HUDEP-2 (cell line): Measurements from ENCODE around the gene ZBED6.
"Not testable (repeated sequence)": the region's sequence is repeated elsewhere in the genome, so short reads cannot be mapped to it uniquely, and the experiment has no call there.

Source experiments
- DNase-seq, 76 experiments: peaks; one replicate each; lab custom pipeline; 2025; ENCODE audit not compliant: unreplicated experiment in 76 of 76; lab: John Stamatoyannopoulos, UW

The ZBED6 gene, protein sequence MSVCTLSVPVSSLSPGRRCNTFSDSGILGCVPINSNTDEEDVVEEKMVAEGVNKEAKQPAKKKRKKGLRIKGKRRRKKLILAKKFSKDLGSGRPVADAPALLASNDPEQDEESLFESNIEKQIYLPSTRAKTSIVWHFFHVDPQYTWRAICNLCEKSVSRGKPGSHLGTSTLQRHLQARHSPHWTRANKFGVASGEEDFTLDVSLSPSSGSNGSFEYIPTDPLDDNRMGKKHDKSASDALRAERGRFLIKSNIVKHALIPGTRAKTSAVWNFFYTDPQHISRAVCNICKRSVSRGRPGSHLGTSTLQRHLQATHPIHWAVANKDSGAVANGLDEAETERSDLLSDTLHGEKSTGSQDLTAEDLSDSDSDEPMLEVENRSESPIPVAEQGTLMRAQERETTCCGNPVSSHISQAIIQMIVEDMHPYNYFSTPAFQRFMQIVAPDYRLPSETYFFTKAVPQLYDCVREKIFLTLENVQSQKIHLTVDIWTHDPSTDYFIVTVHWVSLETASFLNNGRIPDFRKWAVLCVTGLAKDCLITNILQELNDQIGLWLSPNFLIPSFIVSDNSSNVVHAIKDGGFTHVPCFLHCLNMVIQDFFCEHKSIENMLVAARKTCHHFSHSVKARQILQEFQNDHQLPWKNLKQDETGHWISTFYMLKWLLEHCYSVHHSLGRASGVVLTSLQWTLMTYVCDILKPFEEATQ (N-terminal part only)

DNA sequence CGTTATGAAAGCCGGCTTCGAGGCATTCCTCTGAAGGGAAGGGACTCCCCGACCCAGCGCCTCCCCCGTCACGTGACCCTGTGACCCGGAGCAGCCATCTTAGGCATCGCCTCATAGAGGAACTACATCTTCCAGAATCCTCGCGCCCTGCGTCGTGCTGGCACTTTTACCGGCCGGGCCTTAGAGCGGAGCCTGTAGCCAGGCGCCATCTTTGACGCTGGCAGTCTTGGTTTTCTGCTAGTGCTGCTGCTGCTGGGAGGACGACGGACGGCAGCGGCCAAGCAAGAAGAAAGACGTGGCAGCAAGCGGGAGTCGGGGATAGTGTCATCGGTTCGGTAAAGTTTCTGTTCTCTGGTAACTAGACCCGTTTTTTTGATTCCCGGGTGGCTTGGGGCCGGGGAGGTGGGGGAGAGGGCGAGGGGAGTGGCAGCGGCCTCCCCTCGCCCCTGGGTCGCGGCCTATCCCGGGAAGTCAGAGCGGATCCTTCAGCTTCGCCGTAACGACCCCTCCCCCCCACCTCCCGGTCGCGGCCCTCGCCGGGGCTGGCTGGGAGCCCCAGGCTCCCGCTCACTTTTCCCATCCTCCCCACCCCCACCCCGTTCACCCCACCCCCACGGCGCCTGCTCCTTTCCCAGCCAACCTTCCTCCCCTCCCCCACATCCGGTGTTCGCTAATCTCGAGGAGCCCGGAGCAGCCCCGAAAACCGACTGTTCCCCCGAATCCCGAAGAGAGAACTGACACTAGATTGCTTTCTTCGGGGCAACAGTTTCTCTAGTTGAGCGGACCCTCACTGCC is at the start of gene ZBED6, which contains the start of gene ZC3H11A:
Gene ZBED6, plus strand, starts transcription at position 183 of the 795 bp plus-strand sequence. CDS start 1,900 bp downstream, outside the sequence.
Gene ZC3H11A, plus strand, starts transcription at position 183 of the 795 bp plus-strand sequence. CDS start 21,448 bp downstream, outside the sequence.
- DNase-seq, result peak in 75 of 76 experiments; percentile 57 to 98 (median 95)

DNA sequence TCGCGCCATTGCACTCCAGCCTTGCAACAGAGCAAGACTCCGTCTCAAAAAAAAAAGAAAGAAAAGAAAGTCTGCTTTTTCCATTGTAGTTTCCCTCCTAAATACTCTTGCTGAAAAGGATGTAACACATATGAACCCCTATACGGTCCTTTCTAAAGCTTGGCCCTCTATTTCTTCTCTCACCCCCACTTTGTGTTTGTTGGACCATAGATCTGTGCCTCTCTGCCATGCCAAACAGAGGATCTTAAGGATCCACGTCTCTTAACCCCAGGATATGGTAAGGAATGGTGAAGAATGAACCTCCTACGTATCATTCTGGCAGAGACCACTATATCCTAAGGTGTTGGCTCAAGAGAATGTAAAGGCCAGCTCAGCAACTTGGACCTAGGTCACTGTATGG is 49.1 kb upstream of the ZBED6 start:
- no peak for DNase-seq

DNA sequence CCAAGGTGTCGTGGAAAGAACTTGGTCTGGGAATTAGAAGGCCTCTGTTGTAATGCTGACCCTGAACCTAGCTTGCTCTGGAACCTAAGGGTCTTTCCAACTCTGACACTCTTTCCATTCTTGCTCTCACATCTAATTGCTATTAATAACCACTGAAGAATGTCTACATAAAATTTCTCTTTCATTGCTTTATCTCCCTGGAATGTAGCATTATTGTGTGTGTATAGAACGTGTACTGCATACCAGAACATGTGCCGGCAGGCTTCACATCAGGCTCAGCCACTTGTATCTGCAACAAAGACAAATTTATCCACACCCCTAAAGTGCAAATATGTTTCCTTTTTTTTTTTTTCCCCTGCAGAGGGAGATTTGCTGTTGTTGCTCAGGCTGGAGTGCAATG is 44.4 kb upstream of the ZBED6 start:
- no peak for DNase-seq

DNA sequence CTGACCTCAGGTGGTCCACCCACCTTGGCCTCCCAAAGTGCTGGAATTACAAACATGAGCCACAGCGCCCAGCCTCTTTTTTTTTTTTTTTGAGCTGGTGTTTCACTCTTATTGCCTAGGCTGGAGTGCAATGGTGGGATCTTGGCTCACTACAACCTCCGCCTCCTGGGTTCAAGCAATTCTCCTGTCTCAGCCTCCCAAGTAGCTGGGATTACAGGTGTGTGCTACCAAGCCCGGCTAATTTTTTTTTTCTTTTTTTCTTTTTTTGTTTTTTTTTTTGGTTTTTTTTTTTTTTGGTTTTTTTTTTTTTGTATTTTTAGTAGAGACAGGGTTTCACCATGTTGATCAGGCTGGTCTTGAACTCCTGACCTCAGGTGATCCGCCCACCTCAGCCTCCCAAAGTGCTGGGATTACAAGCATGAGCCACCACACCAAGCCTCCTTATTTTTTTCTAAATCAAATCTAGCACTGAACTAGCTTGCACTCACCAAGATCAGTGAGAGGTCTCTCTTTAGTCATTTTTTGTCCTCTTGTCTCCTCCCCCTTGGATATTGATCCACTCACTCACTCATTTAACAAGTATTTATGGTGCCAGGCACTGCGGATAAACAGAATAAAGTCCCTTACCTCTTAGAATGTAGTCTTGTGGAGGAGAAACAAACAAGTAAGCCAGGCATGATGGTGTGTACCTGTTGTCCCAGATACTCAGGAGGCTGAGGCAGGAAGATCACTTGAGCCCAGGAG is 43.6 kb upstream of the ZBED6 start:
- not testable (repeated sequence) for DNase-seq

DNA sequence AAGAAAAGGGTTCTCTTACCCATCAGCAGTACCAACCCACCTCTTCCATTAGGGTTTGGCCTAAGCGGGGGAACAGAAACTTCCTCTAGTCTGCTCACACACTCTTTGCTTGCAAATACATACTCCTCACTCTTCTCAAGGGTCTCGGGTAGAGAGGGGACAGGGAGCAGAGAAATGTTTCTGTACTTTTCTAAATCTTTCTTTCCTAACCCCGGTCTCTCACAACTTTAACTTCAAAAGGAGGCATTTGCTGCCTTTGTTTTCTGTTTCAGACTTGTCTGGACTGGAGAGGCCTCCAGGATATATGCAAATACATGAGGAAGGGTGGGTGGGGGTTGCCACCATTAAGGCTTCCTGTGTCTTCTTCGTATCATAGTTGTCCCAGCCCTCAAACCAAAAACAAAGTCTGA is 41.0 kb upstream of the ZBED6 start:
- DNase-seq, result no peak

DNA sequence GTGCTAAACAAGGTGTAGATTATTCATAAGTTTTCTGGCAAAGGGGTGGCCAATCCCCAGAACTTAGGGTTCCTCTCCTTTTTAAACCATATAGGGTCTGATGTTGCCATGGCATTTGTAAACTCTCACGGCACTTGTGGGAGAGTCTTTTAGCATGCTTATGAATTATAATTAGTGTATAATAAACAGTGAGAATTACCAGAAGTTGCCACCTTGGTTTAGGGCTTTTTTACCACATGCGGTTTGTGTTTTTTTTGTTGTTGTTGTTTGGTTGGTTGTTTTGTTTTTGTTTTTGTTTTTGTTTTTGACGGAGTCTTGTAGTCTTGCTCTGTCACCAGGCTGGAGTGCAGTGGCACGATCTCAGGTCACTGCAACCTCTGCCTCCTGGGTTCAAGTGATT is 39.4 kb upstream of the ZBED6 start:
- DNase-seq, result no peak

DNA sequence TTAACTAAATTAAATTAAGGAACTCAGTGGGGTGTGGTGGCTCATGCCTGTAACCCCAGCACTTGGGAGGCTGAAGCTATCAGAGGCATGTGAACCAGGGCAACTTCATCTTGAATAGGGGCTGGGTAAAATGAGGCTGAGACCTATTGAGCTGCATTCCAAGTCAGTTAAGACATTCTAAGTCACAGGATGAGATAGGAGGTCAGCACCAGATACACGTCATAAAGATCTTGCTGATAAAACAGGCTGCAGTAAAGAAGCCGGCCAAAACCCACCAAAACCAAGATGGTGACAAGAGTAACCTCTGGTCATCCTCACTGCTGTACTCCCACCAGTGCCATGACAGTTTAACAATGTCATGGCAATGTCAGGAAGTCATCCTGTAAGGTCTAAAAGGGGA is 36.7 kb upstream of the ZBED6 start:
- DNase-seq, result not testable (repeated sequence)

DNA sequence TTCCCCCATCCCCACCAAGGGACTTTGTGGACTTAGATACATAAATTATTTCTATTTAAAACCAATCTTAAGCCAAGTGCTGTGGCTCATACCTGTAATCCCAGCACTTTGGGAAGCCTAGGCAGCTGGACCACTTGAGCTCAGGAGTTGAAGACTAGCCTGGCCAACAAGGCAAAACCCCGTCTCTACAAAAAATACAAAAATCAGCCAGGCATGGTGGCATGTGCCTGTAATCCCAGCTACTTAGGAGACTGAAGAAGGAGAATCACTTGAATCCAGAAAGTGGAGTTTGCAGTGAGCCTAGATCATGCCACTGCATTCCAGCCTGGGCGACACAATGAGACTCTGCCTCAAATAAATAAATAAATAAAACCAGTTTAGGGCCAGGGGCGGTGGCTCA is 34.9 kb upstream of the ZBED6 start:
- DNase-seq, result no peak

DNA sequence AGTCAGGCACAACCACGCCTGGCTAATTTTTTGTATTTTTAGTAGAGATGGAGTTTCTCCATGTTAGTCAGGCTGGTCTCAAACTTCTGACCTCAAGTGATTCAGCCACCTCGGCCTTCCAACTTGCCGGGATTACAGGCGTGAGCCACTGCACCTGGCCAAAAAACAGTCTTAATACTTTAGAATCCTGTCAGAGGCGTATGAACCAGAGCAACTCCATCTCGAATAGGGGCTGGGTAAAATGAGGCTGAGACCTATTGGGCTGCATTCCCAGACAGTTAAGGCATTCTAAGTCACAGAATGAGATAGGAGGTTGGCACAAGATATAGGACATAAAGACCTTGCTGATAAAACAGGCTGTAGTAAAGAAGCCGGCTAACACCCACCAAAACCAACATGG is 33.5 kb upstream of the ZBED6 start:
- DNase-seq, result peak in 5 of 76 experiments; percentile 7 to 20 (median 13)

DNA sequence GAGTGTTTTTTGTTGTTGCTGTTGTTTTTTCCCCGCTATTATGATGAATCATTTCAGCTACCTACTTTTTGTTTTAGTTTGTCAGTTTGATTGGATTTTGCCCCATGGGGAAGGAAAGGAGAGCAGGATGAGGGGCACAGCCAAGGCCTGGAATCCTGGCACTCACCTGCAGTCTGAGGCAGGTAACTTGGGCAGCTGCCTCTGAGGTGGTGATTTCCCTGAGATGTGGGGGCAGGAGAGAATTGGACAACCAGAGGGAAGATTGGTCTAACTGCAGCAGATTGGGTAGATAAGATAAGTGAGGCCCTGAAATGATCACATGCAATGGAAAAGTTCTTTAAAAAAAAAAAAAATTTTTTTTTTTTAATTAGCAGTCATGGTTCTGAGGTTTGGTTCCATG is 31.9 kb upstream of the ZBED6 start:
- DNase-seq, result peak in 3 of 76 experiments; percentile 6 to 18 (median 7)

DNA sequence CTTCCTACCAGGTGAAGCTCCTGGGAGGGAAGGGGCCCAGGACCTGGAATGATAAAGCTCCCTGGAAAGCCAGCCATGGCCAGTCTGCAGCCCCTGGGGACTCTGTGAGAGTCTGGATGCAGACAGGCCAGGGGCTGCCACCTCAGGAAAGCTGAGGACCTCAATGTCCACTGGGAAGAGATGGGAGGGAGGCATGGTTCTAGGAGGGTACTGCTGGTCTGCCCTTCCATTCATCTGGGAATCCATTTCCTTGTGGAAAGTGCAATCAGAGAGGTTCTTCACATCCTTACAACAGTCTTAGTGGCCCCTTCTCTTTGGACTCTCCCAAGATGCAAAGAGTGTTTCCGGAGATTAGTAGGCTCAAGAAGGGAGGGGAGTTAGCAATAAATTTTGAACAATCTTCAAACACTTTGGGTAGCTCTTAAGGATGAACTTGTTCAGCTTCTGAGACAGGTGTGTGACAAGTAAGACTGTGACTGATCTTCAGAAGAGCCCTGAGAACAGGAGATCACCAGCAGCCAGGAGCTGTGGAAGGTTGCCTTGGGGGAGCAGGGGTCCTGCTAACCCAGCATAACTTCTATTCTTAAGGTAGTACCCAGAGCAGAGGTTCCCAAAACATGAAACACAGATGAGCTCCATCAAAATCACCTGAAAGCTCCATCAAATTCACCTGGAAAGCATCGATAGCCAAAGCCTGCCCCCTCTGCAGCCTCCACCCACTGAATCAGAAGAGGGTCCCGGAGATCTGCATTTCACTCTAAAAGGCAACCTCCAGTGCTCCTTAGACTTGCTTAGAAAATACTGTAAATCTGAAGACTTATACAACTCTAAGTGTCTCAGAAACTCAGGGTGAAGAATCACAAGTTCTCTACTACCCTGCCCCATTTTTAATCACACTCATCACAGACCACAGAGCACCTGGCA is 31.1 kb upstream of the ZBED6 start:
- DNase-seq, result no peak

DNA sequence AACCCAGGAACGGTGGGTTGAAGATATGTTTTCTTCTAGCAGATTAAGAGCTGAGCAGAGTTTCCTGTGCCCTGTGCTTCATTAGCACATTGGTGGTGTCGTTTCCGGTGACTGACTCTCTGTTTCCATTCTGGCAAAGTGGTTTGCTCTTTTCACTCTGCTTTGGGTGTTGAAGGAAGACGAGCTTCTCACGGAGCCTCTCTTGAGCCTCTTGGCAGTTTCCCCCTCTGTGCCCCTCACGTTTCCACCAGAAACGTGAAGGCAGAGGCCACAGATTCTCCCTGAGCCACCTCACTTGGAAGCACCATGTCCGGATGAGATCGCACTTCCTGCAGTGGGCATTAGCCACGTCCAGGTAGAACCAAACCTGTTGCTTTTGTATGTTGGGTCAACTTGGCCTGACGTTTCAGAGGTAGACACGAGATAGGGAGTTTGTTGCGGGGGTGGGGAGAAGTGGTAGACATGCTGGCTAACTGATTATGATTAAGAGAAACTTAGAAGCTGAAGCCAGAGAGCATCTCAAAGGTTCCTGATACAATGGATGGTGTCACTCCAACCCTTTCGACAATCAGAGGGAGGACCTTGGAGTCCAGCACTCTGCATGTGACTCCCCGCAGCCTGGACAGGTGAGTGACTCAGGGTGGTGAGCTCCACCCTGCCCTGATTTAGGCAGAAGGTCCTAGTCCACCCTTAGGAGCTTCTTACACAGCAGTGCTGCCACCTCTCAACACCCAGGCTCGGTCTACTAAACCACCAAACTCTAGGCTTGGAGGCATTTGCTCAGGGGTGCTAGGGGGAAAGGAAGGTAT is 30.2 kb upstream of the ZBED6 start, which contains the start of gene LAX1:
Gene LAX1, plus strand, starts transcription at position 155 of the 809 bp plus-strand sequence. Its CDS starts 383 bp downstream, at position 538.
- DNase-seq, result no peak

DNA sequence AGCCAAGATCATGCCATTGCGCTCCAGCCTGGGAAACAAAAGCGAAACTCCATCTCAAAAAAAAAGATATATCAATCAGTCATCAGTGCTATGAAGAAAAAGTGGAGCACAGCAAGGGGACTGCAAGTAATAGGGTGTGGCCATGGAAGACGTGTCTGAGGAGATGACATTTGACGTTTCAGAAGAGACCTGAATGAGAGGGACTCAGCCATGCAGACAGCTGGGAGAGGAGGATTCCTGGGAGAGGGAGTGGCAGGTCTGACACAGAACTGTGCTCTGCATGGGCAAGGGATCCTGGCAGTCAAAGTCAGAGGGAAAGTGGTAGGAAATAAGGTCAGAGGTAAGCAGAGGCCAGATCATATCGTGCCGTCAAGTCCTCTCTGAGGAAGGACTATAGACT is 27.2 kb upstream of the ZBED6 start:
- DNase-seq, result no peak

DNA sequence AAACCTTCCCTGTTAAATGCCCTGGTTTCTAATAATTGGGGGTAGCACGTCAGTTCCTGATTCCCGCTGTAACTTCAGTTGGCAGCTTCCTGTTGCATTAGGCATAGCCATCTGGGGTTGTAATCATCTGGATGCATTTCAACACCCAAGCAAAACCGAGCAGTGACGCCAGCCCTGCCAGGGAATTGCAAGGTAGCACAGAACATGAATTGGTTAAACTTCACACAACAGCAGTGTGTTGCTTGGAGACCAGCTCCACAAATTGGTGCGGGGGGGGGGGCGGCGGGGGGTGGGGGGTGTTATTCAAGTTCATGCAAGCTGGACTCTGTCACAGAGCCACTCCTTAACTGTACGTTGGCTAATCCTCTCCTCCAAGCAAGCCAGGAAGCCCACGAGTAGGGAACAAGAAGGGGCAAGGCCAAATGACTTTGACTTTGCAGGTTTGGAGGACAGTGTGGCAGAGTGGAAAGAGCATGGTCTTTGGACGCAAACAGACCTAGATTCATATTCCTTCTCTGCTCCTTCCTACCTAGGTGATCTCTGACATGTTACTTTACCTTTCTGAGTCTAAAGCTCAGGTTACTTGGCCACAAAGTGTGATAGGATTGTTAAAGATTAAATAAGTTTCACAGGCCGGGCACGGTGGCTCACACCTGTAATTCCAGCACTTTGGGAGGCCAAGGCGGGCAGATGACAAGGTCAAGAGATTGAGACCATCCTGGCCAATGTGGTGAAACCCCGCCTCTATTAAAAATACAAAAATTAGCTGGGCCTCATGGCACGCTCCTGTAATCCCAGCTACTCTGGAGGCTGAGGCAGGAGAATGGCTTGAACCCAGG is 25.7 kb upstream of the ZBED6 start:
- peak in 1 of 76 experiments; percentile 26 for DNase-seq

DNA sequence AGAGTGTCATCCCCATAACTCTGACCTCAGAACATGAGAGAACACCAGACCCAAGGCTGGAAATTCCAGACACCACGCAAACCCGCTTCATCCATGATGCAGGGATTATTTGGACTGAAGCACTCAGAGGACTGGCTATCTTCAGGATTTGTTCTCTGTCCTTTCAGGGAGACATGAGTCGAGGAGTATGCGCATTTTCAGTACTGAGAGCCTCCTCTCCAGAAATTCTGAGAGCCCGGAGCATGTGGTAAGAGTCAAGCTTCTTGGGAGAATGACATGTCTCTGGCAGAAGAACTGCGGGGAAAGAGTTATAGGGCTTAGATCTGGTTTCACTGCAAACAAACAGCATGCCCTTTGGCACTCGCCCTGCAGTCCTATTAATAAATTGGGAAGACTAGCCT is 23.5 kb upstream of the ZBED6 start:
- DNase-seq, result no peak

DNA sequence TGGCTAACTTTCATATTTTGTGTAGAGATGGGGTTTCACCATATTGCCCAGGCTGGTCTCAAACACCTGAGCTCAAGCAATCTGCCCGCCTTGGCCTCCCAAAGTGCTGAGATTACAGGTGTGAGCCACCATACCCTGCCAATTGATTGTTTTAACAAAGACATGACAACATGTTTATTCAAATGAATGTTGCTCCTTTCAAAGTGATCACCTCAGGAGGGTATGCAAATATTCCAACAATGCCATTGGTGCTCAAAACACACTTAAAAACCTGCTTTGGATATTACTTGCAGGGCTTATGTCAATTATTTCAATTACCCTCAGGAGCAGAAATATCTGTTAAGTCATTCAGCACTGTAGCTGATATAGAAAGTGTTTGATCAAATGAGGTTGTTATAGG is 22.6 kb upstream of the ZBED6 start:
- no peak for DNase-seq

DNA sequence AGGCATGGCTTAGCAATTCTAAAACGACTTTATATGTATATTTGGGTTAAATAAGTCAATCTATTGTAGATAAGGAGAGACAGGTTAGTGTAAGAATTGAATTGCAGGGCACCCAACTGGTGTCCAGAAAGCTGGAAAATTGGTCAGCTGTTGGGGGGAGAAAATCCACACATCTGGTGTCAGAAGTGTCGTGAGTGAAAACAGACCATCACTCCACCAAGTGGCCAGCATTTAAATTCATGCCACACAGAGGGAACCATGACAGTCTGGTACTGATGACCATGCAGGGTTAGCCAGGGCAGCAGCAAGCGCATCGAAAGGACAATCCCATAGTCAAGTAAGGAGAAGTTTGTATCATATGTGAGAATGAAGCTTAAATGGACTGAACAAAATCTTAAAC is 18.8 kb upstream of the ZBED6 start:
- DNase-seq, result peak in 2 of 76 experiments; percentile 11 to 40
